Stimulated activated CD8-positive, alpha-beta memory T cell treated with anti-CD3 and anti-CD28 coated beads, Interleukin-7, amount 100 ng/mL, for 48 hours (primary cell): ENCODE measurements around the gene TMEM161A.
"Not testable (repeated sequence)": the region's sequence is repeated elsewhere in the genome, so short reads cannot be mapped to it uniquely, and the experiment has no call there.

Experiments
- DNase-seq, 2 donors: peaks; one replicate each; pipeline ENCODE4 v3.0.0-alpha.2; 2020; ENCODE audit warnings: low read depth in 1 of 2; ENCODE audit errors: extremely low read depth in 1 of 2

TMEM161A gene

DNA sequence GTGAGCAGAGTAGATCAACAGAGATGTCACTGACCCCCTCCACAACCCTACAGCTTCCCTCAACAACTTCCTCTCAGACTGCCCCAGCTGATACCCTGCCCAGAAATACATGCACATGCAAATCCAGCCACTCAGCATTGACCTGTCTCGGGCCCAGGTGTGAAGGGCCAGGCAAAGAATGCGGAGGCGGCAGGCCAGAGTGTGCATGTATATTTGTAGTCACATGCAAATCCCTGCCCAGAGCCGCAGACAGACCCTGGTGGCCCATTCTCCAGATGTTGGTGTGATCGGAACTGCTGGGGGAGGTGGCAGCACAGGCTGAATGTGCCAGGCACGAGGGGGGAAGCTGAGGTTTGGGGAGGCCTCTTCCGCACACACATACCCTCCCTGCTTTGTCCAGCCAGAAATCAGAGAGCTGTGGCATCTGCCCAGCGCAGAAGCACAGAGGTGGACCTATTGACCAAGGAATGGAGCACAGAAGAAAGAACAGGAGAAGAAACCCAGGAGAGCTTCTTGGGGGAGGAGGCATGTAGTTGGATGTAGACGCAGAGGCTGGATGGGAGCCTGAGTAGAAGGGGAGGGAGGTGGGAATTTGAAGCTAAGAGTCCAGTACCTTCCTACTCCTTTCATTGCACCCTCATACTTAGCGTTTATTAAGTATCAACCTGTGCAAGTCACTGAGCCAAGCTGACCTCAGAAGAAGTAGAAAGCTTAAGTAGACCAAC, 17.4 kb upstream of the TMEM161A start:
- DNase-seq: no peak

DNA sequence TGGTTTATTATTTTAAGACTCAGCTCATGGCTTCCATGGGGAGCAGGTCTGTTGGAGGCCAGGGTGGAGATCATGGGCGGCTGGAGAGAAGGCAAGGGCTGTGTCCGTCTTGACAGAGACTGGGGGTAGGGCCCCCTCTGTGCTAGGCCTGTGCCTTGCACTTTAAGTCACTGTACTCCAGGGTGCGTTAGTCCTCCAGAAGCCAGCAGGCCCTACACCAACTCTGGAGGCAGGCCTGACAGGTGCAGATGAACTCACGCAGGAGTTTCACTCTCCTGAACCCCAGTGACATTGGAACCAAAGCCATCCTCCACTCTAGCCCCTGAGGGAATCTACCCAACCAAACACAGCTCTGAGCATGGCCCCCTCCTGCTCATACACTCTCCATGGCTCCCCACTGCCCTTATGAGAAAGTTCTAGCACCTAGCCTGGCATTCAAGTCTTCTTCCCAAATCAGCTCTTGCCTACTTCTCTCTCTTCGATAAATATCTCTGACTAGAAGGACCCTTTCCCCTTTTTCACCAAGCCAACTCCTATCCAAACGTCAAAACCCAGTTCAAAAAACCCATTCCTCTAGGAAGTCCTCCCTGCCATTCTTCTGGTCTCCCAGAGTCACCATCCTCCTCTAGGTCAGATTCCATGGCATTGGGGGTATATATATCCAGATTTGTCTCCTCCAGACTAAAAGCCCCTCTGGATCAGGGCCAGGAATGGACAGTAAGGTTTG, 16.7 kb upstream of the TMEM161A start:
- no peak for DNase-seq

DNA sequence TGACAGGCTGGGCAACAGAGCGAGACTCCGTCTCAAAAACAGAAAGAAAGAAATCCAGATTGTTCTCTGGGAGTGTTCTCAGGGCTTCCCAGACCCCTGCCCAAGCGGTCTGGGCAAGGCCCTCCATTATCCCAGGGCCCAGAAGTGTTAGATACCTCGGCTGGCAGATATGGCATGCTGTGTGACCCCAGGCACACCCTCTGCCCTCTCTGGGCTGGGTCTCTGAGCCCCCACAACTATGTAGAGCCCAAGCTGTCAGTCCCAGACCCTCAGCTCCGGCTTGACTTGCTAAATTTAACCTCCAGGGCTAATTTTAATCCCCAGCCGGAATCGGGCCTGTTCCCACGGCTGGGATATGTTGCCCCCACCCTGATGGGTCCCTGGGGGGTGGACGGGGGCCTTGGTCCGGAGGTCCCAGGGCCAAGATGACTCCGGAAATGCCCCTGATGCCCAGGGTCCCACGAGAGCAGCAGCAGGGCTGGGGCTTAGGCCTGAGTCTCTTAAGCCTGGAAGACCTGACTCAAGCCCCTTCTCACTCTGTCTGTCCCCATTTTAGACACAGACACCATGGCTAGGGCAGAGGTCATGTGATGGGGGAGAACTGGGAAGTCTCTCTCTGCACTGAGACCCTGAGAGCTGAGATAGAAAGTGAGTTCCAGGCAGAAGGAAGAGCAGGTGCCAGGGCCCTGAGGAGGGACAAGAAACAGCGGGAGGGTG, 14.5 kb upstream of the TMEM161A start:
- DNase-seq: no peak

DNA sequence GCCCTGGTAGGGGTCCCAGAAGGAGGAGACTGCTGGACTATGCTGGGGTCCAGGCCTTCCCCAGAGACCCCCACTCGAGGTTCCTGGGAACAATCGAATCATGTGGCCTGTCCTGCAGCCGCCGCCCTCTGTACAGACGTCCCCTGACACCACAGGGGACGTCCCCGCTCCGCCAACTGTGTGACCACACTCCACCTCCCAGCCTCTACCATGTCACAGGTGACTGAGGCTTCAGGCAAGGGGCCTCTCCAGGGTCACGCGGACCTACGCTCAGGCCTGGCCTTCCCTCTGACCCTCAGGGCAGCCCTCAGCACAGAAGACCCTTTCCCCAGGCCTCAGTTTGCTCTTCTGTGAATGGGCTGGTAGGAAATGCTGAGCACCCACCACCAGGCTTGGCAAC, 13.1 kb upstream of the TMEM161A start:
- no peak for DNase-seq

DNA sequence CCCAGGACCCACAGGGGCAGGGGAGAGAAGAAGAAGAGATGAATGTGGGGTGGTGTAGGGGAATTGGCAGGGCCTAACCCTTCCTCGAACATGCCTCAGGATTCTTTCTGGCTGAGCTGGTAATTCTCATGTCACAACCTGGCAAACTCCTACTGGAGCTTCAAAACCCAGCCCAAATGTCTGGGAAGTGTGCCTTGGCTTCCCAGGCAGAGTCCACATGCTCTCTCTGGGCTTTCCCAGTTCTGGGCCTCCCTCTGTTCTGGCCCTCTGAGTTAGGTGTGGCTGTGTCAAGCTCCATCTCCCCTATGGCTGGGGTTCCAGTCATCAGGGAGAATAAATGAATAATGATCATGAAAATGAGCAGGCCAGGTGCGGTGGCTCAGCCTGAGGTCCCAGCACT, 11.2 kb upstream of the TMEM161A start:
- no peak for DNase-seq

DNA sequence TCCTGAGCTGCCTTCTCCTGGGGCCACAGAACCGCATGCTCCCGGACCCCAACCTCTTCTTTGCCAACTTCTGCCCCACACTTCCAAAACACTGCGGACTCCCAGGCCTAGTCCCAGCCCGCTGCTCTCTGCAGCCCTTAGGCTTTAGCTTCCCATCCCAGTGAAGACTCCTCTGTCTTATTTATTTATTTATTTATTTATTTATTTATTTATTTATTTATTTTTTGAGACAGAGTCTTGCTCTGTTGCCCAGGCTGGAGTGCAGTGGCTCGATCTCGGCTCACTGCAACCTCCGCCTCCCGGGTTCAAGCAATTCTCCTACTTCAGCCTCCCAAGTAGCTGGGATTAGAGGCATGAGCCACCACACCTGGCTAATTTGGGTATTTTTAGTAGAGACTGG, 10.2 kb upstream of the TMEM161A start:
- DNase-seq: not testable (repeated sequence)

DNA sequence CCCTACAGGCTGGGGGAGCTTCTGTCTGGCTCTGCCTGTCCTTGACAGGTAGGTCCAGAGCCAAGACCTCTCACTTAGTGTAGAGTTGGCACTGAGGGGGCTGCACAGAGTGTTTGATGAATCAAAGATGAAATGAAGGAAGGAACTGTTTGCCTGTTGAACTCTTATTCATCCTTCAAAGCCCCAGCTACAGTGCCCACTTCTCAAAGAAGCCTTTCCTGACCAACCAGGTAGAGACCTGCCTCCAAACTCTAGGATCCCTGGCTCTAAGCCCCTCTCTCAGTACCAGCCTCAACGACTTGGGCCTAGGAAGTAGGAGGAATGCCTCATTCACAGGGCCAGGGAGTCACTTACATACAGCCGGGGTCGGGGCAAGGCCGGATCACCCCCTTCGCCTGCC, 9.1 kb upstream of the TMEM161A start:
- DNase-seq: no peak

DNA sequence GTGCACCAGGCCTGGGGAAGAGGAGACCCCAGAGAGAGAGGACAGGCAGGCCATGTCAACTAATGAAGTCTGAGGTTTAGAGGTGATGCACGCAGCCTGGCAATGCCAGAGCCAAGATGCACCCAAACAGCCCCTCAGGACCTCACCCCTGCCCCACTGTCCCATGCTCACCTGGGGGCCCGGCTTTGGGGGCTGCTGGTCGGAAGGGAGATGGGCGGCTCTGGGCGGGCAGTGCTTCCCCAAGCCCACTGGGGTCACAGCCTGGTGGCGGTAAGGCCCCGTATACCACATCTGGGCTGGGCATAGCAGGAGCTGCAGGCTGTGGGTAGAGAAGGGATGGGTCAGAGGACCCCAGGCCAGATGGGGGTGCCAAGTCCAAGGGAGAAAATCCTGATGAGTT, 8.6 kb upstream of the TMEM161A start:
- DNase-seq: no peak

DNA sequence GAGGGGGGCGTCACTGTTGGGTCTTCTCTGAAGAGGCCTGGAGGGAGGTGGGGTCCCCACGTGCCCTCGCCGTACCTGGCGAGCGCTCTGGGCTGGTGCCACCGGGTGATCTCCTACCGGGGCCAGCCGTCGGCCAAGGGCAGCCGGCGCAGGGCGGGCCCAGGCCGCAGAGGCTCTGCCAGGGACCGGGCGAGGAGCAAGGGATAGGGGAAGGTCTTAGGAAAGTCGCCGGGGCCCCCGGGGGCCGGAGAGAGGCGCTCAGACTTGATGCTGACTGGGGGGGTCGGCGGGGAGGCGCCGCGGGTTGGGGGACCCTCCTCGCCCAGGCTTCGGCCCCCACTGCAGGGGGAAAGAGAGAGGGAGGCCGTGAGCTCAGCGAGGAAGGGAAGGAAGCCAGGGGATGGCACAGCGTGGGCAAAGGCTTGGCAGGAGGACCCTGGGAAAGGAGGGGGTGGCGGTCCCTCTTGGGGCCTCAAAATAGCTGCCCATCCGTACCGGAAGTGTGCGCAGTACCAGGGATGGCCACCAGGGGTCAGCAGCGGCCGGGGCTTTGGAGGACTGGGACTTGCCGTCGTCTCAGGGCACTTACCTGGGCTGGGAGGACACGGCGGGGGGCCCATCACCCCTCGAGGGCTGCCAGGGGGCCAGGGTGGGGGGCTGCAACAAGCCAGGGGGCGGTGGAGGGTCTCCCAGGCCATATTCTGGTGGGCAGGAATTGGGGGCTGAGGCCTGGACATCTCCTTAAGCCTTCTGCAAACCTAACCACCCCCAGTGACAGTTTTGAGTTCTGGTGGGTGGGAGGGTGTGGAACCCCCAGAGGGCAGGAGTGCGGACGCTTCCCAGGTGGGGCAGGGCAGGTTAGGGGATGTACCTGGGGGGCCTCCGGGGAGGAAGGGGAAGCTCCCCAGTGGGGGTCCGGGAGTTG, 7.7 kb upstream of the TMEM161A start:
- peak; percentile 60 to 65 for DNase-seq

DNA sequence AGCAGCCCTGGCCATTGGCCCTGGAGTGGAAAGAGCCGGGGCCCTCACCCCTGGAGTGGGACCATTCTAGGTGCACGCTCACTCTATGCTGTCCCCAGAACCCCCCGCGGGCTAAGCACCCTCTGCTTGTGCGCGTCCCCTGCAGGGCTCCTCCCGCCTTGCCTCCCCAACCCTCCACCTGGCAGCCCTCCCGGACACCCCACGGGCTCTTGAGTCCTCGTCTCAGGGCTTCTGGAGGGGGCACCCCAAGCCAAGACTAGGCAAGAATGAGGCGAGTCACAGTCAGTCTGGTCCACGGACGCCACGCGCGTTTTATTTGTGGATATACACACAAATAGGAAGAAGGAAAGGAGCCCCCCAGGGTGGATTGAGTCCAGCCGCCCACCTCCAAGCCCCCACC, 7.0 kb upstream of the TMEM161A start:
- no peak for DNase-seq

DNA sequence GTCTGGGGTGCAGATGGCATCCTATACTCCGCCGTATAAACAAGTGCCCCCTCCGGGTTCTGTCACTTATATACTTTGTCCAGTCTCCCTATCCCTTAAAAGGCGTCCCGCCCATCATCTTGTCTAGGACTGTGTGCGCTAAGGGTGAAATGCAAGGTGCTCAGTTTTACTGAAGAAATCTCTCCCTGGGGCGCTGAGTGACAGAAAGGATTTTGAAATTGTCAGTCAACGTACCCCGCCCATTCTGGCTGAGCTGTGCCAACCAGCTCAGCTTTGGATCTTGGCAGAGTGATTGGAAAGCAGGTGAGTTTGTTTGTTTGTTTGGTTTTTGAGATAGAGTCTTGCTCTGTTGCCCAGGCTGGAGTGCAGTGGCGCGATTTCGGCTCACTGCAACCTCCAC, 4.1 kb upstream of the TMEM161A start:
- DNase-seq: no peak

DNA sequence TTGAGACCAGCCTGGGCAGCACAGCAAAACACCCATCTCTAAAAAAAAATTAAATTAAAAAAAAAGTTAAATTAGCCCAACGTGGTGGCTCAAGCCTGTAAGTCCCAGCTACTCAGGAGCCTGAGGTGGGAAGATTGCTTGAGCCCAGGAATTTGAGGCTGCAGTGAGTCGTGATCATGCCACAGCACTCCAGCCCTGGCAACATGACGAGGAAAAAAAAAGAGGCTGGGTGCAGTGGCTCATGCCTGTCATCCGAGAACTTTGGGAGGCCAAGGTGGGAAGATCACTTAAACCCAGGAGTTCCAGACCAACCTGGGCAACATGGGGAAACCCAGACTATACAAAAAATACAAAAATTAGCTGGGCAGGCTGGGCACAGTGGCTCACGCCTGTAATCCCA, 2.2 kb upstream of the TMEM161A start:
- no peak for DNase-seq

DNA sequence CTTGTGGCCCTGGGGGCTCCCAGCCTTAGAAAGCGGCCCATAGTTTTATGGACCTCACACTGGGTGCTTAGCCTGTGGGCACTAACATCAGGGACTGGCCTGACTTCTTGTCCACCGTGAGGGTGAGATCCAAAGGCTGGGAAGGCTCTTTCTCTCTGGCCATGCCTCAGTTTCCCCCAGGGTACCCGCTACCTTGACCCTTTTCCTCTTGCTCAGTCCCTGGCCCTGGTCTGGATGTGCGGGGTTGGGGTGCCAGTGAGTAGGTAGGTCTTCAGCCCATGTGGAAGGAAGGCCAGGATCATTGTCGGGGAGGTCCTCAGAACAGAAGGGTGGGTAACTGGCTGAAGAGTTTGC, 1.6 kb upstream of the TMEM161A start:
- no peak for DNase-seq

DNA sequence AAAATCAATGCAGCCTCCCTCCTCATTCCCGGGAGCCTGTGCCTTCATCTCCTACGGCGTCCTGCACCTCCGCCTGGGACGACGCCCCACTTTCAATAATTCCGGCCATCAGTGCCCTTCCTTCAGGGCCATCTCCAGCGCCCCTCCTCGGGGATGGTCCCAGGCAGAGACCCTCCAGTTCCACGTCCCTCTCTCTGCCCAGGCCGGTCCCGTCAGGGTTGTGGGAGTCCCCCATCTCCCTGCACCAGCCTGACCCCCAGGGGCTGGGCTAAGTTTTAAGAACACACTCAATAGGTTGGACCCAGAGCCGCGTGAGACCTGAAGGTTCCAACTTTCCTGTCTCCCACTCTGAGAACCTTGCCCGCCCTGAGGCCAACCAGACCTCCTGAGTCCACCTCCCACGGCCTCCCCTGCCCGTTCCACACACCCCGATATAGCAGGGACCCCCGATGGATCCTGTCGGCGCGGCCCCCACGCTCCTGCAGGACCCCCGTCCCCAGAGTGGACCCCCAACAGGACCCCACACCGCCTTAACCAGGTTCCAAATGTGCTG, 646 bp downstream of the TMEM161A start:
- no peak for DNase-seq

DNA sequence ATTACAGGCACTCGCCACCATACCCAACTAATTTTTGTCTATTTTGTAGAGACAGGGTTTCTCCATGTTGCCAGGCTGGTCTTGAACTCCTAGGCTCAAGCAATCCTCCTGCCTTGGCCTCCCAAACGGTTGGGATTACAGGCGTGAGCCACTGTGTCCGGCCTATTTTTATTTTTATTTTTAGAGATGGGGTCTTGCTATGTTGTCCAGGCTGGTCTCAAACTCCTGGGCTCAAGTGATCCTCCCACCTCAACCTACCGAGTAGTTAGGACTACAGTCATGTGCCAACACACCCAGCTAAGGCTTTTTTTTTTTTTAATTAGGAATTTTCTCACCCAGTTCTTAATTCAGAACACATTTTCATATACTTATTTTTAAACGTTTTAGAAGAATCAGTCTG, 2.6 kb downstream of the TMEM161A start:
- not testable (repeated sequence) for DNase-seq

DNA sequence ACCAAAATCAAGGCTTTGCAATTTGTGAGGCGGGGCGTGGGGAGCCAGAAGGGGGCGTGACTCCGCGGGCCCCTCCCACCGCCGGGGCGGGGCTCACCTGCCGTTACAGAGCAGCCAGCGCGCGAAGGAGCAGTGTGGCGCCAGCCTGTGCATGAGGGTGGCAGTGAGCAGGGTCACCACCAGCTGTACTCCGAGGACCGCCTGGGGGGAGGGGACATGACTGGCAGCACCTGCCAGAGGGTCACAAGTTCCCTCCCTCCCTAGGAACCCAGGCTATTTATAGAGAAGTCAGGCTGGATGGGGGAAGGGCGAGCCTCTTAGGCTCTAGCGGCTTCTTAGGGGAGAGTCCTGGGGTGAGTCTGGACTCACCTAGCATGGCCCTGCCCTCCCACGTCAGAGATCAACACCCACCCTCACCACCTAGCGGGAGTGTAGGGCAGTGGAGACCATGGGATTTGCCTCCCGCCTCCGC, 3.6 kb downstream of the TMEM161A start:
- no peak for DNase-seq

DNA sequence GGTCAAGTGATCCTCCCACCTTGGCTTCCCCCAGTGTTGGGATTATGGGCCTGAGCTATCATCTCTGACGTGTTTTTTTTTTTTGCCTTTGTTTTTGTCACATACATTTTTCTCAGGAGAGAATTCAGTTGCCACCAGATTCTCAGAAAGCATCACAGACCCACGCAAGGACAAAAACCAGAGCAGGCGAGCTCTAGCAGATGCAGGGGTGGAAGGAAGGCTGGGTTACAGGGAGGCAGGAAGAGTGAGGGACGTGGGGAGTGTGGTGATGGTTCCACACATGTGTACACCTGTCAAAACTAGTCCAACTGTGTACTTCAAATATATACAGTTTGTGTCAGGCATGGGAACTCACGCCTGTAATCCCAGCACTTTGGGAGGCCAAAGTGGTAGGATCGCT, 4.3 kb downstream of the TMEM161A start:
- no peak for DNase-seq

DNA sequence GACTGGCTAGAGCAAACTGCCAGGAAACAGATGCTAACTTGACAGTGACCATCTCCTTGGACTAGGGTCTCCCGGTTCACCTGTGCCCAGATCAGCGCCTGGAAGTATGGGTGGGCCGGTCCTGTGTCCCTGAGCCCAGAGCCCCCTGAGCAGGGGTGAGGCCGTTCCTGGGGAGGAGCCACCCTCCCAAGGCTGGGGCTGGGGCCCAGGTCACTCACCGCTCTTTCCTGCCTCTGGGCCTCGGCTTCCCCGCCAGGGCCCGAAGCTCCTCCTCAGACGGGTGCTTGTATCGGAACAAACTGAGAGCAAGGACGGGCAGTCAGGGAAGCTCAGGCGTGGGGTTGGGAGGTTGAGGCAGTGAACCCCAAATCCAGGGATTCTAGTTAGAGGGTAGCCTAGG, 5.4 kb downstream of the TMEM161A start:
- no peak for DNase-seq

DNA sequence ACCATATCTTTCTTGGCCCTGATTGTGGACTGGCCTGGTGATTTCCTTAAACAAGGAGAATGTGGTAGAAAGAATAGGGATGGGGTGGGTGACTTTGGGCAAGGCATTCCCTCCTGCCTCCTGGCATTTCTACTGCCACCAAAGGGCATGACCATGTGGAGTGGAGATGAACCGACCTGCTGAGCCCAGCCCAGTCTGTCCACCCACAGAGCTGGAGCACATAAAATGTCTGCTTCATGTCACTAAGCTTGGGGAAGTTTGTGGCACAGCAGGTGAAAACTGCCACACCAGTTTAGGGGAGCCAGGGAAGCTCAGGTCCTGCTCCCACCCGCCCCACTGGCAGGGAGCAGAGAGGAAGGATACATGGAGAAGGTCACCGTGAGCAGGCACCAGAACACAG, 6.3 kb downstream of the TMEM161A start:
- no peak for DNase-seq

DNA sequence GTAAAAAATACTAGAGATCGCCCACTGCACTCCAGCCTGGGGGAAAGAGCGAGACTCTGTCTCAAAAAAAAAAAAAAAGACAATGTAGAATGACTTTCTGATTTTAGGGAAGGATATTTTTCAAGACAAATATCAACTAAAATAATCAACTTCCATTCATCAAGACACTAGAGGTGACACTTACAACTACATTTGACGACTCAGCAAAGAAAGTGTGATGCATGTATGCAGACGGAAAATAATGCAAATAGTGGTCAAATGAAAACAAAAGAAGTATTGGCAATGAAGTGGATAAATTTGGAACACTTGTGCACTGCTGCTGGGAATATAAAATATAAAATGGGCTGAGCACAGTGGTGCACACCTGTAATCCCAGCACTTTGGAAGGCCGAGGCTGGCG, 12.2 kb downstream of the TMEM161A start:
- DNase-seq: no peak

DNA sequence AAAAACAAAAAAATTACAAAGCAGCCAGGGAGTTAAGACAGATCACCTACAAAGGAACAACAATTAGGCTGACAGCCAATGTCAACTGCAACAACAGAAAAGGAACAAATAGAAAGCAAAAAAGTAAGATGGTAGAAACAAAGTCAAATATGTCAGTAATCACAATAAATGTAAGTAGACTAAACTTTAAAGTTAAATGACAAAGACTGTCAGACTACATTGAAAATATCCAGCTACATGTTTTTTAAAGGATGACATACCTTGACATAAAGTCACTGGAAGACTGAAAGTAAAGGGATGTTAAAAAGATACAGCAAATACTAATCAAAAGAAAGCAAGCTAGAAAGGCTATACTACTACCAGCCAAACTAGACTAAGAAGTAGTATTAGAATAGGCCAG, 14.9 kb downstream of the TMEM161A start:
- no peak for DNase-seq
